GM18499 (cell line): ENCODE measurements around the gene MAL.

Experiments
- ATAC-seq: cut with Tn5 transposase; IDR thresholded peaks from one replicate; pipeline ENCODE4 v1.9.1; 2021; ENCODE audit warnings: moderate number of reproducible peaks; ENCODE audit not compliant: insufficient read depth, unreplicated experiment

The MAL gene

DNA sequence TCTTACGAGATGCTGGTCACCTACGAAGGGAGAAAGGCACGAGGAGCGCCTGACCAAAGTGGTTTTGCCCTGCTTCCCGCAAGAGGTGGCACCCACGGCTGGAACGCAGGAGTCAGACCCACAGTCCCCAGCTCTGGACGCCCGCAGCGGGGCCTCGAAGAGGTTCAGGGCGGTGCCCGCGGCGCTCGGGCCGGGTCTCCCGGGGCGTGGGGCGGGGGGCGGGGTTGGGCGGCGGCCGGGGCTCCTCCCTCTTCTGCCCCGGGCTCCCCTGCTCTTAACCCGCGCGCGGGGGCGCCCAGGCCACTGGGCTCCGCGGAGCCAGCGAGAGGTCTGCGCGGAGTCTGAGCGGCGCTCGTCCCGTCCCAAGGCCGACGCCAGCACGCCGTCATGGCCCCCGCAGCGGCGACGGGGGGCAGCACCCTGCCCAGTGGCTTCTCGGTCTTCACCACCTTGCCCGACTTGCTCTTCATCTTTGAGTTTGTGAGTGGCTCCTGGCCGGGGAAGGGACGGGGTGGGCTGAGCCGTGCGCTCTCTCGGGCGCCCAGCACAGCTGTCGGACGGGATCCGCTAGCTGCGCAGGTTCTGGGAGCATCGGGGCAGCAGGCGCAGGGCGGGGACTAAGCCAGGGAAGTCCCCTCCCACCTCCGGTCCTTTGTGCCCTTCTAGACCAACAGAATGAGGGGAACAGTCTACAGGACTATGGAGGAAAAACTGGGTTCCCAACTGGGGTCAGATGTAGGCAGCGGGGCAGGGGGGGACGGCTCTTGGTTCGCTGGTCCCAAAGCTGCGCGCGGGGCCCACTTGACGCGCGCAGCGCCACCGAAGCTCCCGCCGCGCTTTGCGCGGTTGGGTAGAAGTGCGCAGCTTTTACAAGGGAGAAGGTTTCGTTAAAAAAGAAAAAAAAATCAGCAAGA is at the start of gene MAL:
TSS of gene MAL (plus strand) at position 303 of the 914 bp plus-strand sequence. CDS start at position 388, 85 bp downstream.
- ATAC-seq = no peak

DNA sequence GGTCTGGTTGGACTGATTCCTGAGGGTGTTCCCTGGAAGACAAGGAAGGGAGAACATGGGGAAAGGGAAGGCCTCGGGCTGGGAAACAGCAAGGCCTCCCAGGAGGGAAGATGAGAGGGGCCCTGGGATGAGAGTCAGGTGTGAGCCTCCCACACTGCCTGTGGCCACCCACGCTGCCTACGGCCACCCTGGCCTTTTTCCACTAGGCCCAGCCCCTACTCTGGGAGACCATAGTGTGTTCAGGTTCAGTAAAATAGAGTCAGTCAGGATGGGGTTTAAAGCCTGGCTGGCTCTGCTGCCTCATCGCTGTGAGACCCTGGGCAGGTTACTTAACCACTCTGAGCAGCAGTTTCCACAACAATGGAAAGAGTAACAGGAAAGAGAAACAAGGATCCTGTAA is 47.7 kb upstream of the MAL start:
- ATAC-seq = no peak

DNA sequence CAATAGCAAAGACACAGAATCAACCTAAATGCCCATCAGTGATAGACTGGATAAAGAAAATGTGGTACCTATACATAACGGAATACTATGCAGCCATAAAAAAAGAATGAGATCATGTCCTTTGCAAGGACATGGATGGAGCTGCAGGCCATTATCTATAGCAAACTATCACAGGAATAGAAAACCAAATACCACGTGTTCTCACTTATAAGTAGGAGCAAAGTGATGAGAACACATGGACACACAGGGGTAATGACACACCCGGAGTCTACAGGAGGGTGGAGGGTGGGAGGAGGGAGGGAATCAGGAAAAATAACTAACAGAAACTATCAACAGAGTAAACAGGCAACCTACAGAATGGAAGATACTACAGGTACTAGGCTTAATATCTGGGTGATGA is 46.6 kb upstream of the MAL start:
- ATAC-seq = no peak

DNA sequence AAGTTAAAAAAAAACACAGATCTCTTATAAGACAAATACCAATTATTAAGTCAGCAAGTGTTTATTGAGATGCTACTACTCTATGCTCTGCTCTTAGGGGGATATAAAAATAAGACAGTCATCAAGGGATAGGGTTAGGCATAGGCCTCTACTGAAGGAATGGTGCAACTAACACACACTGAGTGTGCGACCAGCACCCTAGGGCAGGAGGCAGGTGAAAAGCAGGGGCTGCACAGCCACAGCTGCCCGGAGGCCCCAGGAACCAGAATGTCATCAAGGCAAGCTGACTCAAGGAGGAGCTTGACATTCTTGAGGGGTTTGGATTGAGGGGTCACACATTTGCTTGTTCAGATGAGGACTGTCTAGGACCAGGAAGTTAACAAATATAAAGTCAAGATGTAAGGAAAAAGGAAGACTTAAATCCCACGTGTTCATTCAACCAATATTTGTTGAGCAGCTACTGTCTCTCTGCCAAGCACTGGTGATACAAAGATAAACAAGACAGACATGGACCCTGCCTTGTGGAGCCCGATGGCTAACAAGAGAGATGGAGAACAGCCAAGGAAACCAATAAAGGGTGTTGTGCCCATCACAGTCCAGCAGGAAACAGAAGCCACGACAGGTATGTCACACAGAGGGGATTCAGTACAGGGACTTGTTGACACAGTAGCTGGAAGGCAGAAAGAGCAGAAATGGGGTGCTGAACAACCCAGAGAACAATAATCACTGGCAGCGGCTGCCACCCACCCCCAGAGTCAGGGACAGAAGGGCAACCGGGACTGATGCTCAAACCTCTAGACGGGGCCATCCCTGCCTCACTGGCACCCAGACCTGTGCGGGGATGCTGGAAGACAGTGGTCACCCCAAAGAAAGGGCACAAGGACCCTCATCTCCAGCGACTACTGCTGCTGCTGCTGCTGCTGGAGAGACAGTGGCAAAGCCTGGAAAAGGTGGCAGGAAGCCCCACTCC is 45.8 kb upstream of the MAL start:
- no peak for ATAC-seq

- ATAC-seq = no peak
These were observed 45.1 kb upstream of the MAL start for GRCh38 chr2:94980406-94980805.

GRCh38 chr2:94982156-94982555 is 43.4 kb upstream of the MAL start:
- no peak for ATAC-seq

- no peak for ATAC-seq
These were observed 42.8 kb upstream of the MAL start for GRCh38 chr2:94982675-94983074.

GRCh38 chr2:94984964-94985575 is 40.4 kb upstream of the MAL start:
- no peak for ATAC-seq

DNA sequence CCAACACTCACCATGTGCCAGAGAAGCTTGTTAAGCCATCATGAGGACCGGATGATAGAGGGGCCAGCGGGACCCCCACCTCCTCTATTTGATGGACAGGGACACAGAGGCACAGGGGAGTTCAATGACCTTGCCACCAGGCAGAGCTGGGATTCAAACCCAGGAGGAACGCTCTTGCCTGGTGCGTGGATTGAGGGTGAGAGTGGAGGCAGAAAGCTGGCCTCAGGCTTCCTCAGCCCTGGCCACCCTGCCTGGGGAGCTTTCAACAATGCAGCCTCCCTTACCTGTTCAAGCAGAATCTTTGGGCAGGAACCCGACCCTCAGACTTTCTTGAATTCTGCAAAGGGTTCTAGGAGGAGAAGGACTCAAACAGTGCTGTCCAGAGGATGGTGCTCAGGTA is 39.9 kb upstream of the MAL start:
- ATAC-seq = no peak

DNA sequence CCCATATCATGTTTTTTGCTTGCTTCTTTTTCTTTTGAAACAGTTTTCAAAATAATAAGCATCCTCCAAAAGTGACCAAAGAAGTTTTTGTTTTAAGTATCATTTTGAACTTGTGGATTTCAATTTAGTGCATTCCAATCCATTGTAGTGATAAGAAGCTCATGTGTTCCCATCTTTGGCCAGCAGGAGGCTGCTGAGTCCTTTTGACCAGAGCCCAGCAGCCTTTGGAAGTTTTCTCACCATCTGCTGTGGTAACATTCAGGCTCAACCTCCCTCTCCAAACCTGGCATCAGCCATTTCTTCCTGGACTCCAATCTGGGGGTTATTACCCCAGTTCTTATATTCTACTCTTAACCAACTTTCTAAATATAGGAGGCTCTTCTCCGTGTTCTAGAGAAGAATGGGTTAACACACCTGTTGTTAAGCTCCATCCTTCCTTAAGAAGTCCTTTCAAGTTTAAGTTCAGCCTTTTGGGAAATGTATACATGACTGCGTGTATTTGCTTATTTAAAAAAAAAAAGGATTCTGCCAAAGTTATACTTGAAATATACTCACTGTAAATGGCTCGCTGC is 39.0 kb upstream of the MAL start:
- peak; percentile 61 for ATAC-seq

DNA sequence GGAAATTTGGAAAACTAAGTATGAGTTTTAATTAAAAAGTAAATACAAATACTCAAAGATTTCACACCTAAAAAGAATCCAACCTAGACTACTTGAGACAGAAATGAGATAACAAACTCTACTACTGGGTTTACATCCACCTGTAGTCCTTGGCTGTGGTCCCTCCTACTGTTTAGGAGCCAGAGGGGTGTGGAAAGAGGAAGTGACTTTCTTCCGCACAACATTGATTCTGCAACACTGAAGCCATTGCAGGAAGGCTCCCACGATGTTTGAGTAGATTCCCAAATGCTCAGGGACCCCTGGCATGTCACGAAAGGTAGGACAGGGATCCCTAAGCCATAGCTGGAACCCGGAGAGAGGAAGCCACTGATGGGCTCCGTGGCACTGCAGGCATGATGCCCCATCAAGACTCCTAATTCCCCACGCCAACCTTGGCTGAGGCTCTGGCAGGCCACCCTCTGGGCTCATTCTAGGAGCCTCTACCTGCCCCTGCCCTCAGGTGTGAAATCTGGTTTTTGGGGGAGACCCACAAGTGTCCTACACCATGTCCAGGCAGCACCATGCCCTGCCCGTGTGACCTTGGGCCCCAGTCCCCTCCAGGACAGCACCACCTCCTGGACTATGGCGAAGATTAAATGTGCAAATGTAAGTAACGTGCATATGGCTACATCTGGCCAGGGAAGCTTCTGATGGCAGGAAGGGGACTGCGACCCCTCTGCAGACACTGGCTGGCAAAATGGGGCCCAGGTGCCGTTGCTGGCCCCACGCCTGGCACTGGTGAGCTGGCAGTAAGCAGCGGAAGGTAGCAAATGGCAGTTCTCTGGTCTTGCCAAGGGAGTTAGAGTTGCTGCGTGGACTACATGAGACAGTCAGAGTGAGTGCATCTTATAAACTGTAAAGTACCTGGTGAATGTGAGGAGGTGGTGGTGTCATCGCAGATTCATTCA is 38.2 kb upstream of the MAL start:
- ATAC-seq = no peak

DNA sequence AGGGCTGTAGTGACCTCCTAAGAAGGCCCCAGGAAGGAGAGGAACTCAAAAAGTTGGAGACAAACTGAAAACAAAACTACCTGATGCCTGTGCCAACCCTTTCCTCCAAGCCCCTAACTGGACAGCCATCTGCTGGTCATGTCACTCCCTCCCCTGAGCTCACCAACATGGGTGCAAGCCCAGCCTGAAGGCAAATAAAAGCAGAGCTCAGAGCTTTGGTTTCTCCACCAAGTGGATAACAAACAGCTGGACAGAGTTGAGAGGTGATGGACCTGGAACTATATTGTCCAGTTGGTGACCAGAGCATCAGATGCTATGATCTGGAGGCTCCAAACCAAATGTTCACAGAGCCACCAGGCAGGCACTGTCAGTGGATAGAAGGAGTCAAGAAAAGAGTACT is 34.6 kb upstream of the MAL start:
- no peak for ATAC-seq

- ATAC-seq = no peak
These were observed 33.1 kb upstream of the MAL start for GRCh38 chr2:94992360-94992759.

GRCh38 chr2:94993176-94994062 is 32.1 kb upstream of the MAL start:
- no peak for ATAC-seq

GRCh38 chr2:94994063-94994913 is 31.2 kb upstream of the MAL start:
- no peak for ATAC-seq

GRCh38 chr2:94994914-94995552 is 30.5 kb upstream of the MAL start:
- ATAC-seq = no peak
